GM21825 (cell line): ENCODE measurements around the gene MMP14.
"Not testable (repeated sequence)": the region's sequence is repeated elsewhere in the genome, so short reads cannot be mapped to it uniquely, and the experiment has no call there.

Source experiments
- ATAC-seq: cut with Tn5 transposase; IDR thresholded peaks from one replicate; pipeline ENCODE4 v1.9.1; 2021; ENCODE audit warnings: mild to moderate bottlenecking, moderate library complexity; ENCODE audit not compliant: unreplicated experiment

The MMP14 gene

DNA sequence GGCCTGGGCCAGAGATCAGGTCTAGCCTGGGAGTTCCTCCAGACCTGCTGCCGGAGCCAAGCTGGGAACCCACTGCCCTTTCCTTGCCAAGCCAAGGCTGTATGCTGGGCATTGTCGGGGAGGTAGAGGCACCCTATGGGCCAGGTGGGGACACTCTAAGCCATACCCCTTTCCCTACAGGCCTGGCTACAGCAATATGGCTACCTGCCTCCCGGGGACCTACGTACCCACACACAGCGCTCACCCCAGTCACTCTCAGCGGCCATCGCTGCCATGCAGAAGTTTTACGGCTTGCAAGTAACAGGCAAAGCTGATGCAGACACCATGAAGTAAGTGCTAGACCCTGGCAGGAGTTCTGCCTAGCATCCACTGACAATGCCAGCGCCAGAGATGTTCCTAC is 4.9 kb downstream of the MMP14 start:
- ATAC-seq = no peak

DNA sequence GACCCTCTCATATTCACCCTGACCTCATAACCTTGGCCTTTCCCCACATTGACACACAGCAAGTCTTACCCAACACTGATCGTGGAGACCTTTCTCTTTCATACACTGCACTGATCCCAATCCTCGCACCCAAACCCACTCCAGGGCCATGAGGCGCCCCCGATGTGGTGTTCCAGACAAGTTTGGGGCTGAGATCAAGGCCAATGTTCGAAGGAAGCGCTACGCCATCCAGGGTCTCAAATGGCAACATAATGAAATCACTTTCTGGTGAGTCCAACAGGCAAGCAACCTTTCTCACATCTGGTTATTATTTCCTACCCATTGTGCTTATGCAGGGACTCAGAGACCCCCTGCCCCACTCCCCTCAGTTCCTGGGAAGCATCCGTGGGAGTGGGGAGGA is 5.4 kb downstream of the MMP14 start:
- ATAC-seq = no peak

DNA sequence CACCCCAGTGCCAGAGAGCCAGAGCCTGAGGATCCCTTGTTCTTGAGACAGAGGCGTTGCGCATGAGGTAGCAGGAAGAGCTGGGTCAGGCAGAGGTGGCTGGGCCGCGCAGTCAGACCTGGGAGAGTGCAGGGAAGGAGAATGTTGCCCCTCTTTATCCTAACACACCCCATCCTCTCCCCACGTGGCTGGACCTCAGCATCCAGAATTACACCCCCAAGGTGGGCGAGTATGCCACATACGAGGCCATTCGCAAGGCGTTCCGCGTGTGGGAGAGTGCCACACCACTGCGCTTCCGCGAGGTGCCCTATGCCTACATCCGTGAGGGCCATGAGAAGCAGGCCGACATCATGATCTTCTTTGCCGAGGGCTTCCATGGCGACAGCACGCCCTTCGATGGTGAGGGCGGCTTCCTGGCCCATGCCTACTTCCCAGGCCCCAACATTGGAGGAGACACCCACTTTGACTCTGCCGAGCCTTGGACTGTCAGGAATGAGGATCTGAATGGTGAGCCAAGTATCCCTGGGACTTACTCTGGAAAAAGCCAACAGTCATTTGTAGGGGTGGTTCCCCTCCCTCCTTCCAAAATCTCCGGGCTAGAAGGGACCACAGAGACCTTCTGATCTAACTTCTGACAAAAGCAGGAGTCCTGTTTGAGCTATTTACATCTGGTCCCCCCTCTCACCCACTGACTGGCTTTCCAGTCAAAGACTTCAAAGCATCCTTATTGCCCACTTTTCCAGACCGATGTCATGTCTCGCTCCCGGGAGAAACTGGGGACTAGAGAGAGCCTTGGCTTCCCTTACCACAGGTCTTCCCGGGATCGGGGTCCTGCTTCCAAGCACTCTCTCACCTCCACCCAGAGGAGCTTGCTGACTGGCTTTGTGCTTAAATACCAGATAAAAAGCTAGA is 6.1 kb downstream of the MMP14 start:
- no peak for ATAC-seq

DNA sequence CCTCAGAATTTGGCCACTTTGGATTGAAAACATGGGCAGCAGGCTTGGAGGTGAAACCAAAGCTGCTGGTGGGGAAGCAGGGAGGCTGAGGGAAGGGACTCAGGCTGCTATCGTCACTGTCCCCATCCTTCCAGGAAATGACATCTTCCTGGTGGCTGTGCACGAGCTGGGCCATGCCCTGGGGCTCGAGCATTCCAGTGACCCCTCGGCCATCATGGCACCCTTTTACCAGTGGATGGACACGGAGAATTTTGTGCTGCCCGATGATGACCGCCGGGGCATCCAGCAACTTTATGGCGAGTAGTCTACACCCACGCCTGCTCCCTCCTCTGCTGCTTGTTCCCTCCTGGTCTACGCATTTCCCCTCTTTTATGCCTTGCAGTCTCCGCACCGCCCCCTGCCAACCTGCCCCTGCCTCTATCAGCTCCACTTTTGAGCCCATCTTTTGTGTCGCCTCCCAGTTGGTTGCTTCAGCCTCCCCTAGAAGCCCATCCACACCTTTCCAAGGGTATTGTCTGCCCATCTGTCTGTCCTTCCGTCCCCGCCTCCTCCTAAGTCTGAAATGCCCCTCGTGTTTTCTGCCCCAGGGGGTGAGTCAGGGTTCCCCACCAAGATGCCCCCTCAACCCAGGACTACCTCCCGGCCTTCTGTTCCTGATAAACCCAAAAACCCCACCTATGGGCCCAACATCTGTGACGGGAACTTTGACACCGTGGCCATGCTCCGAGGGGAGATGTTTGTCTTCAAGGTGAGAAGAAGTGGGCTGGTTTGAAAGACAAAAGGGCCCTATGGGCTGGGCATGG is 6.9 kb downstream of the MMP14 start:
- no peak for ATAC-seq

DNA sequence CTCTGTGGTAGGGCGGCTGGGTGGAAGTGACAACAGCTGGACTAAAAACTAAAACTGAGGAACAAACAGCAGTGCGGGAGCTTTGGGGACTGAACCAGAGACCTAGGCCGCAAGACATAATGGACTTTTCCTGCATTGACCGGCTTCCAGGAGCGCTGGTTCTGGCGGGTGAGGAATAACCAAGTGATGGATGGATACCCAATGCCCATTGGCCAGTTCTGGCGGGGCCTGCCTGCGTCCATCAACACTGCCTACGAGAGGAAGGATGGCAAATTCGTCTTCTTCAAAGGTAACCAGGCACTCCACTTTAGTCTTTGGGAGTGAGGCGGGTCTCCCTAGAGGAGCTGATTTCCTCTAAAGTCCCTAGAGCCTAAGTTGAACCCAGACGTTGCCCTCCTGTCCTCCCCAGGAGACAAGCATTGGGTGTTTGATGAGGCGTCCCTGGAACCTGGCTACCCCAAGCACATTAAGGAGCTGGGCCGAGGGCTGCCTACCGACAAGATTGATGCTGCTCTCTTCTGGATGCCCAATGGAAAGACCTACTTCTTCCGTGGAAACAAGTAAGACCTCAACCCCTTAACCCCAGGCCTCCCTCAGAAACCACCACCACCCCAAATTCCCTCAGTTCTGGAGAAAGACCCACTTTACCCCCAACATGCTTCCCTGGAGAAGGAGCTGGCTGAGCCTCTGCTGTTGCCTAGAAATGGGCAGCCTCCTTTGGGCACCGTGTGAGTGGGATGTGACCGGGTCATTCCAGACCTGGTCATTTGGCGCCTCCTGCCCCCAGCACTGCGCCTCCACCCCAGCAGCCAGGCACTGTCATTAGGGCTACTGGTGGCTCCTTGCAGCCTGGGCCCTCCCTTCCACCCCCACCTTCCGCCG is 8.1 kb downstream of the MMP14 start:
- no peak for ATAC-seq

DNA sequence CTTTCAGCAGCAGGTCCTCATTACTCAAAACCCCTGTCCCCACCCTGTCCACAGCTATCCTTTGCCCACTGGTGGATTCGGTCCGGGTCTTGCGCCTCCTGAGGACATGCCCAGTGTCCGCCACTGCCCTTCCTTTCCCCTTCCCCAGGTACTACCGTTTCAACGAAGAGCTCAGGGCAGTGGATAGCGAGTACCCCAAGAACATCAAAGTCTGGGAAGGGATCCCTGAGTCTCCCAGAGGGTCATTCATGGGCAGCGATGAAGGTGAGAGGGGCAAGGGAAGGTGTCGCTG is 8.7 kb downstream of the MMP14 start:
- no peak for ATAC-seq

DNA sequence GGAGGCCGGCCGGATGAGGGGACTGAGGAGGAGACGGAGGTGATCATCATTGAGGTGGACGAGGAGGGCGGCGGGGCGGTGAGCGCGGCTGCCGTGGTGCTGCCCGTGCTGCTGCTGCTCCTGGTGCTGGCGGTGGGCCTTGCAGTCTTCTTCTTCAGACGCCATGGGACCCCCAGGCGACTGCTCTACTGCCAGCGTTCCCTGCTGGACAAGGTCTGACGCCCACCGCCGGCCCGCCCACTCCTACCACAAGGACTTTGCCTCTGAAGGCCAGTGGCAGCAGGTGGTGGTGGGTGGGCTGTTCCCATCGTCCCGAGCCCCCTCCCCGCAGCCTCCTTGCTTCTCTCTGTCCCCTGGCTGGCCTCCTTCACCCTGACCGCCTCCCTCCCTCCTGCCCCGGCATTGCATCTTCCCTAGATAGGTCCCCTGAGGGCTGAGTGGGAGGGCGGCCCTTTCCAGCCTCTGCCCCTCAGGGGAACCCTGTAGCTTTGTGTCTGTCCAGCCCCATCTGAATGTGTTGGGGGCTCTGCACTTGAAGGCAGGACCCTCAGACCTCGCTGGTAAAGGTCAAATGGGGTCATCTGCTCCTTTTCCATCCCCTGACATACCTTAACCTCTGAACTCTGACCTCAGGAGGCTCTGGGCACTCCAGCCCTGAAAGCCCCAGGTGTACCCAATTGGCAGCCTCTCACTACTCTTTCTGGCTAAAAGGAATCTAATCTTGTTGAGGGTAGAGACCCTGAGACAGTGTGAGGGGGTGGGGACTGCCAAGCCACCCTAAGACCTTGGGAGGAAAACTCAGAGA is 9.6 kb downstream of the MMP14 start:
- no peak for ATAC-seq

DNA sequence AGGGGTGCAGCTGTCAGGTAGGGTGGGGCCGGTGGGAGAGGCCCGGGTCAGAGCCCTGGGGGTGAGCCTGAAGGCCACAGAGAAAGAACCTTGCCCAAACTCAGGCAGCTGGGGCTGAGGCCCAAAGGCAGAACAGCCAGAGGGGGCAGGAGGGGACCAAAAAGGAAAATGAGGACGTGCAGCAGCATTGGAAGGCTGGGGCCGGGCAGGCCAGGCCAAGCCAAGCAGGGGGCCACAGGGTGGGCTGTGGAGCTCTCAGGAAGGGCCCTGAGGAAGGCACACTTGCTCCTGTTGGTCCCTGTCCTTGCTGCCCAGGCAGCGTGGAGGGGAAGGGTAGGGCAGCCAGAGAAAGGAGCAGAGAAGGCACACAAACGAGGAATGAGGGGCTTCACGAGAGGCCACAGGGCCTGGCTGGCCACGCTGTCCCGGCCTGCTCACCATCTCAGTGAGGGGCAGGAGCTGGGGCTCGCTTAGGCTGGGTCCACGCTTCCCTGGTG is 10.5 kb downstream of the MMP14 start:
- no peak for ATAC-seq

DNA sequence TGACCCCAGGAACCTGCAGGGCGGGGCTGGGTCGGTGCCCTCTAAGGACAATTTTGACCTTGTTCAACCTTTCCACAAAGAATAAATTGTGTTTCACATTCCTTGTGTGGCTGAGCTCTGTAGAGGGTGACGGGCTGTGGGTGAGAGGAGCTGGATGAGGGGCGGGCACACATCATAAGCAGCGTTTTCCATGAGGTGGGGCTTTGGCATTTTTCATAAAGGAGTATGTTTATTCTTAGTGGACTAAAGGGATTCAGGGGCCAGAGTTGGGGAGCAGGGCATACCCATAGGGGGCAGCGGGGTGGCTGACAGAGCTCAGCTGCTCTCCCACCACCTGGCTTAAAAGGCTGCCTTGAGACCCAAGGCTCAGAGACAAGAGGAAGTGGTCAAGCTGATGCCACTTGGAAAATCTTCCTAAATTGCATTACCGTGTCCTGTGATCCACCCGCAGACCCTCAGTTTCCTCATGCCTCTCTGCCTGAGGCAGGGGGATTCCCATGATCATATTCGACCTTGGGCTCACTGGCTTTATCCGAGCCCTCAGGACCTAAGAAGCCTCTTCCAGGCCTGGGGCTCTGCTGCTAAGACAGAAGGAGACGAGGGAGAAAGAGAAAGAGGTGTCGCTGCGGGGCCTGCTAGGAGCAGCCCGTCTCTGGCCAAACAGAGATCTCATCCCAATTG is 11.4 kb downstream of the MMP14 start:
- no peak for ATAC-seq

DNA sequence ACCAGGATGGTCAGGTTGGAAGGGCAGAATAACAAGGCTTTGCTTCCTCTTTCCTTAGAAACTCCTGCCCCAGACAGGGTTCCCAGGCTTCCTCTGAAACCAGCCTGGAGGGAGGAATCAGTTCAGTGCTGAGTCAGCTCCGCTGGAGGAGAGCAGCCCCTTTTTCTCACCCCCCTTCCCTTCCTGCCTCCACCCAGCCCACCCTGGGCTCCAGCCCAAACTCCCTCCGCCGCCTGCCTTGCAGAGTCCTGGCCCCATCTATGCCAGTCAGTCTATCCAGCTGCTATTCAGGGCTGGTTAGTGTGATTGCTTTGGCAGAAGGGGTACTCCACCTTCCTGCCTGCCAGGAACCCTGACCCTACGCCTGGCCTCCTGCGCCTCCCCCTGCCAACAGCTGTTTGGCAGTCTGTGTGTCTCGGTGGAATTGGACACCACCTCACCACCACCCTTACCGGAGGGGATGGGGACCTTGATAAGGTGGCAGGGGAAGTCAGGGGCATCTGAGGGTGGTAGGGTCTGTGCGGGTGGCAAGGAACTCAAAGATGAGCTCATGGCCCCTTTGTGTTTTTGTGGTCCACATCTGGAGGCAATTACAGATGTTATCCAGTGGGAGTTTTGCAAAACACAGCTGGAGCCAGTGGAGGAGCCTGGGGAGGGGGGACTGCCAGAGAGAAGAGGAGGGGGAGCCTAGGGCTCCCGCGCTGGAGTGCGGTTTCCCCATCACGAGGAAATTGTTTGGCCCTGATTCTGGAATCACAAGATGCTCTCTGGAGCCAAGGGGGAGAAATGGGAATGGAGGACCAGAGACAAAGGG is 12.2 kb downstream of the MMP14 start:
- ATAC-seq = no peak

DNA sequence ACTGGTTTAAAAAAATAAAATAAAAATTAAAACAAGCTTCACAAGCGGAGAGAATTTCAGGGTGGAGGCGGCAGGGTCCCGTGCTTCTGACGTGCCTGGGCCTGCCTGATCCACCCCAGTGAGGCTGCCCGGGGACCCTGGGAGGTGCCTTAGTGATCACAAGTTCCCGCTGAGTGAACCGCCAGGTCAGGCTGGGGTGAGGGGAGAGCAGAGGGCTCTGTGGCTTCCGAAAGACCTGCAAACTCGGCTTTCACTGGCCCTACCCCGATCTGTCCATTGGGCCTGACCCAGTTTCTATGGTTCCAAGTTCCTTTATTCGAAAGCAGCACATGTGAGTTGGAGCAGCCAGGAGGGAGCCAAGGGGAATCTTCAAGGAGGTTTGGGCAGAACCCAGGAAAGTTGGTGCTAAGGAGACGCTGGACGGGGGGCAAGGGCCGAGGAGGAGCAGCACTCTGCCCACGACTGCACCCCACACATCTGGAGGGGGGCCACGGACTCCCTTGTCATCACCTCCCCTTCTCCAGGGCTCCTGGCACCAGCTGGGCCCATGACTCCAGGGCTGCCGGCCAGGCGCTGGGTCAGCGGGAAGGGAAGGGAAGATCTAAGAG is 12.9 kb downstream of the MMP14 start:
- ATAC-seq = no peak

DNA sequence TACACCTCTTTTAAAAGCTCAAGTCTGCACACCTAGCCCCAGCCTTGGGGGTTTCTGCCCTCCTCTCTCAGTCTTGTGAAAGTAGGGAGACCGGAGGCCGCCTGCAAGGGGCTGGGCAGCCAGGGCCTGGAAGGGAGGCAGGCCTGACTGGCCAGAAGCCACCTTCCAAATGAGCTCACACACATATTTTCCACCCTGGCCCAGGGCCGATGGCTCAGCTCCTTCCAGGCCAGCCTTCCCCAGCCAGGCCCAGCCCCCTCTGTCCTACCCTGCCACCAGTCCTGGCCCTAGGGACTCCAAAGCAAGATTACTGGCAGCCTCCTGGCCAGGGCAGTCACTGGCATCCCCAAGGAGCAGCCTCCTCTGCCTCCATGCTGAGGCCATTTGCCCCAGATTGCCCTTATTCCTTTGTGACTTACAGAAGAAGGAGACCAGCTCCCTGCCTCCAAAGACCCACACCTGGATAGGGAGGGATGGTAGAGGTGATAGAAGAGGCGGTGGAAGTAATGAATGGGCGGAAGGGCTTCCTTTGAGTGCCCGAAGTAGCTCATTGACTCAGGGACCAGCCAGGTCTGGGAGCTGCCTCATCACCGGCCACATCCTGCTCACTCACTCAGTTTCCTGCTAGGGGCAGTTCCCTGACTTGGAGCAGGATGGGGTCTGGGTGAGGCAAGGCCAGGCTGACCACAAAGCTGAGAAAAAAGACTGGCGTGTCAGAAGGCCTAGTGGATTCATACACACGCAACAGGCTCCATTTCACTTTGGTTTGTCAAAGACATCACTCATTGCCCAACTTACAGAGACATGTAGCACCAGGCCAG is 14.8 kb downstream of the MMP14 start:
- no peak for ATAC-seq

DNA sequence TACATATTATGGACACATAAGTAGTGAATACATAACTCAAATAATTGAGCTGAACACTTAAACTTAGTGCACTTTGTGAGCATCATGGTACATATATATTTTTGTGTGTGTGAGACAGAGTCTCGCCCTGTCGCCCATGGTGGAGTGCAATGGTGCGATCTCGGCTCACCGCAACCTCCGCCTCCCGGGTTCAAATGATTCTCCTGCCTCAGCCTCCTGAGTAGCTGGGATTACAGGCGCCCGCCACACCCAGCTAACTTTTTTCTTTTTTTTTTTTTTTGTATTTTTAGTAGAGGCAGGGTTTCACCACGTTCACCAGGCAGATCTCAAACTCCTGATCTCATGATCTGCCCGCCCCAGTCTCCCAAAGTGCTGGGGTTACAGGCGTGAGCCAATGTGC is 15.8 kb downstream of the MMP14 start:
- not testable (repeated sequence) for ATAC-seq

DNA sequence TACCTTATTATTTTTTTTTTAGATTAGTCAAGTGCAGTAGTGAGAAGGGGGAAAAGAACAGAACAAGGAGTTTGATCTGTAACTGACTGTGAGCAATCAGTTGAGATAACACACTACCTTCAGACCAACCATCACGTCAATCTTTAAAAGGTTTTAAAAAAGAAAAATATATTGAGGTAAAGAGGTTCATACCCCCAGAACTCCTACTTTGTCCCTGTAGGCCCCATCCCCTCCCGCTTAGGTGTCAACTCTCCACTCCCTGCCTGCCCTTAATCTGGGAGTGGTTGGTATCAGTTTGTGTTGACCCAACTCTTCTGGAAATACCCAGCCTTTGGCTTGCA is 16.2 kb downstream of the MMP14 start:
- ATAC-seq = no peak

DNA sequence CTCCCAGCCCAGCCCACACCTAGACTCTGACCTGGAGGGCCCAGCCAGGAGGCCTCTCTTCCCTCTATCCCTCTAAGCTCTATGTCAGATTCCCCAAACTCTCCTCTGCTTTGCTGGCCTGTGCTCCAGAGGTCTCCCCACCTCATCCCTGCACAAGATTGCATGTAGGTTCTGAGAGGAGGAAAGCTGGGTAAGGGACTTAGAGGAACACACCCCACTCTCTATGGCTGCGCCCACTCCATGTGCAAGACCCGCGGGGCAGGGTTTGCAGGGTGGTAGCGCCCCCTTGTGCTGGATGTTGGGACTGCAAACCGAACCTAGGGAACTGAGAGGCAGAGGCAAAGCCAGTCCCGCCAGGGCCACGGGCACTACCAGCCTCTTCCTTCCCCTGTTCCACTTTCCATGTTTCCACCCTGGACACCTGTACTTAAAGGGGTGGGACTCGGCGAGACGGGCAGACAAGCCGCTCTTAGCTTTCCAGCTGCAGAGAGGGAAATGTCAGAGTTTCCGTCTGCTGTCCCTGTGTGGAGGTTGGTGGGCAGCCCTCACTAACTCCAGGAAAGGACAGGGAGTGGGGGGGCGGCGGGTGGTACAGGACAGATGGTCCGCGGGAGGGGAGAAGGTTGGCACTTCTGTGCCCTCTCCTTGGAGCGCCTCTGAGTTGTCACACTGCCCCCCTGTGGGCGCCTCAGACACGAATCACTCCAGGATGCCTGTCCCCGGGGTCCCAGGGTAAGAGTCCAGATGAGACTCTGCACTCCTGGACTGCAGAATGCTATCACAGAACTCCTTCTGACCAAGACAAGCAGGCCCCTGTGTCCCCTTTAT is 16.8 kb downstream of the MMP14 start:
- ATAC-seq = peak; percentile 62

DNA sequence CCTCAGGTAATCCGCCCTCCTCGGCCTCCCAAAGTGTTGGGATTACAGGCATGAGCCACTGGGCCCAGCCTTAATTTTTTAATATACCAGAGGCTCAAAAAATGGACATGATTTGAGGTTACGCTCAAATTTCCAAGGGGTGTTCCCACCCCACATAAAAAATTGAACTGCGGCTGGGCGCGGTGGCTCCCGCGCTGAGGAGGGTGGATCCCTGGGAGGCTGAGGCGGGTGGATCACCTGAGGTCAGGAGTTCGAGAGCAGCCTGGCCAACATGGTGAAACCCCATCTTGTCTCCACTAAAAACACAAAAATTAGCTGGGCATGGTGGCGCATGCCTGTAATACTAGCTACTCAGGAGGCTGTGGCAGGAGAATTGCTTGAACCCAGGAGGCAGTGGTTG is 17.9 kb downstream of the MMP14 start:
- not testable (repeated sequence) for ATAC-seq
